ENCODE results near the gene TTLL4.

Gene TTLL4

DNA sequence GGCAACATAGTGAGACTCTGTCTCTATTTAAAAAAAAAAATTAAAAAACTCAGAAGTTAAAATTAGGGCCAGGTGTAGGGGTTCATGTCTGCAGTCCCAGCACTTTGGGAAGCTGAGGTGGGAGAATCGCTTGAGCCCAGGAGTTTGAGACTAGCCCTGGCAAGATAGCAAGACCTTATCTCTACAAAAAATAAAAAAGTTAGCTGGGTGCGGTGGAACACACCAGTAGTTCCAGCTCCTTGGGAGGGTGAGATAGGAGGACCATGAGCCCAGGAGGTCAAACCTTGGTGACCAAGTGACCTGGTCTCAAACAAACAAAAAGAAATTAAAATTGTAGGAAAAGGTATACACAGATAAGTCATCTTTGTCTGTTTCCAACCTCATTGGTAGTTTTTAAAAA is 11.3 kb downstream of the TTLL4 start:
- H3K27ac ChIP-seq: no peak overlapping the region
- TF ChIP-seq, protein P1, sequence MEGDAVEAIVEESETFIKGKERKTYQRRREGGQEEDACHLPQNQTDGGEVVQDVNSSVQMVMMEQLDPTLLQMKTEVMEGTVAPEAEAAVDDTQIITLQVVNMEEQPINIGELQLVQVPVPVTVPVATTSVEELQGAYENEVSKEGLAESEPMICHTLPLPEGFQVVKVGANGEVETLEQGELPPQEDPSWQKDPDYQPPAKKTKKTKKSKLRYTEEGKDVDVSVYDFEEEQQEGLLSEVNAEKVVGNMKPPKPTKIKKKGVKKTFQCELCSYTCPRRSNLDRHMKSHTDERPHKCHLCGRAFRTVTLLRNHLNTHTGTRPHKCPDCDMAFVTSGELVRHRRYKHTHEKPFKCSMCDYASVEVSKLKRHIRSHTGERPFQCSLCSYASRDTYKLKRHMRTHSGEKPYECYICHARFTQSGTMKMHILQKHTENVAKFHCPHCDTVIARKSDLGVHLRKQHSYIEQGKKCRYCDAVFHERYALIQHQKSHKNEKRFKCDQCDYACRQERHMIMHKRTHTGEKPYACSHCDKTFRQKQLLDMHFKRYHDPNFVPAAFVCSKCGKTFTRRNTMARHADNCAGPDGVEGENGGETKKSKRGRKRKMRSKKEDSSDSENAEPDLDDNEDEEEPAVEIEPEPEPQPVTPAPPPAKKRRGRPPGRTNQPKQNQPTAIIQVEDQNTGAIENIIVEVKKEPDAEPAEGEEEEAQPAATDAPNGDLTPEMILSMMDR (conservative IDR thresholded peaks at IDR 0.05): no peak
- no peak for TF ChIP-seq ZFX (IDR thresholded peaks at IDR 0.05)

DNA sequence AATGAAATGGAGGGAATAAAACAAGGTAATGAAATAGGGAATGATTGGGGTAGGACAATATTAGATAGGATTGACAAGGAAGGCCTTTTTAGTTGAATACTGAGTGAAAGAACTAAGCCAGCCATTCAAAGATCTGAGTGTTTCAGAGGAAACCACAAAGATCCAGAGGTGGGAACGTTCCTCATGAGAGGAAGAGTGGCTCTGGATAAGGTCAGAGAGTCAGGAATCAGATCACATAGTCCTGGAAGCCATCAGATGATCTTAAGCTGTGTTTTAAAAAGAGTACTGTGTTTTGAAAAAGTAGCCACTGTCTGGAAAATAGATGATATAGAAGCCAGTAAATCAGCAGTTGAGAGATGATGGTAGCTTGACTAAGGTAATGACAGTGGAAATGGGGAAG is 11.8 kb downstream of the TTLL4 start:
- TF ChIP-seq, protein P1 (conservative IDR thresholded peaks at IDR 0.05): no peak
- TF ChIP-seq ZFX (IDR thresholded peaks at IDR 0.05): no peak
- no peak overlapping the region for H3K27ac ChIP-seq

DNA sequence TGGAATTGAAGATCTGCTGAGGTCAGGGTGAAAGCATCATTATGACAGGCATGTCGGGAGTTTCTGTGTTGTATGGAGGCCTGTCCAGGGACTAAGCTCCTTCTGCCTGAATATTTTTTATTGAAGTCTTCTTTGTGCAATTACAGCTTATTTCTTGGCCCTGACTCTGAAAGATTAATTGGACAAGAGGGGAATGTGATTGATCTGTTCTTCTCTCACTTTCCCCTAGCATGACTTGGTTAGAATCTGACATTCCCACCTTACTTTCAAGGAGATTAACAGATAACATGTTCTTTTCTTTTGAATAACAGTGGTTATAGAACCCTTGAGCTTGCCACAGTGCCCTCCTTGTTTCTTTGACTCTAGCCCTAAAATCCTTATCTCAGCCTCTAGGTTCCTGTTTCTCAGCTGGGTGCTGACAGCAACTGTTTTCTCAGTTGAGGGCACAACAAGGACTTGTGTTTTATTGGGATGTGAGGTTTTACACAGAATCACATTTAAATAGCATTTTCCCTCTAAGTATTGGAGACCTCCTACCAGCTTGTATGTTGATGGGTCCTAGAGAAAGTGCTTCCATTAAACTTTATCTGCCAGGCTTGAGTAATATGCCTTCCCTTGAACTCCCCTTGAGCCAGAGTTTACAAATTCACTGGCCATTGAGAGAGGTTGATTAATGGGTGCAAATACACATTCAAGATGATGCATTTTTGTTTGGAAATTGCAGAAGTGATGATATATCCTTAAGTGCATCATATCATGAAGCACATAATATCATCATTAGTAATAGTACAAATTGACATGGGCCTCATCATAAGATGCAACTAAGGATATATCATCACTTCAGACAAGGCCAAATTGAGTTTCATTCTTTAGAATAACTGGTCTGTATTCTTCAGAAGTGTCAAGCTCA is 12.5 kb downstream of the TTLL4 start:
- H3K27ac ChIP-seq: no peak overlapping the region
- TF ChIP-seq, protein P1 (conservative IDR thresholded peaks at IDR 0.05): no peak
- TF ChIP-seq ZFX (IDR thresholded peaks at IDR 0.05): no peak

DNA sequence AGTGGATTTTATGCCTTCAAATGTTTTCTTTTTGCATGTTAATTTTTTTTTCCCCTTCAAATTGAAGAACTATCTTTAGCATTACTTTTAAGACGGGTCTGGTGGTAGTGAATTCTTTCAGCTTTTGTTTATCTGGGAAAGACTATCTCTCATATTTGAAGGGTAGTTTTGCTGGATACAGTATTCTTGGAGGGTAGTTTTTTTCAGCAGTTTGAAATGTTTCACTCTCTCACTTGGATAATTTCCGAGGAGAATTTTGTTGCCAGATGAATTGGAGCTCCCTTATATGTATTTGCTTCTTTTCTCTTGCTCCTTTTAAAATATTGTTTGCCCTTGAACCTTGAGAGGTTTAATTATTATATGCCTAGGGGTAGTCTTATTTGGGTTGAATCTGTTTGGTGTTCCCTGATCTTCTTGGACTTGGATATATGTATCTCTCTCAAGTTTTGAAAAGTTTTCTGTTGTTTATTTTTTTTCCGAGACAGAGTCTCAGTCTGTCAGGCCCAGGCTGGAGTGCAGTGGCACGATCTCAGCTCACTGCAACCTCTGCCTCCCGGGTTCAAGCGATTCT is 15.5 kb downstream of the TTLL4 start:
- H3K27ac ChIP-seq: no peak overlapping the region
- no peak for TF ChIP-seq ZFX (IDR thresholded peaks at IDR 0.05)
- TF ChIP-seq, protein P1 (conservative IDR thresholded peaks at IDR 0.05): no peak

GRCh38 chr2:218727502-218728165 is 17.0 kb downstream of the TTLL4 start:
- TF ChIP-seq, protein P1 (conservative IDR thresholded peaks at IDR 0.05): peak; percentile 56
- TF ChIP-seq ZFX (IDR thresholded peaks at IDR 0.05): no peak
- no peak overlapping the region for H3K27ac ChIP-seq

- TF ChIP-seq, protein P1 (conservative IDR thresholded peaks at IDR 0.05): no peak
- TF ChIP-seq ZFX (IDR thresholded peaks at IDR 0.05): no peak
- H3K27ac ChIP-seq: no peak overlapping the region
Measured at GRCh38 chr2:218729640-218730039, 19.0 kb downstream of the TTLL4 start.
